EL (cell line): ENCODE results near the gene B3GAT2.
"Not testable (repeated sequence)": the region's sequence is repeated elsewhere in the genome, so short reads cannot be mapped to it uniquely, and the experiment has no call there.

Experiments used
- DNase-seq: peaks from one replicate; pipeline ENCODE4 v3.0.0-alpha.2; 2016

Gene B3GAT2, protein sequence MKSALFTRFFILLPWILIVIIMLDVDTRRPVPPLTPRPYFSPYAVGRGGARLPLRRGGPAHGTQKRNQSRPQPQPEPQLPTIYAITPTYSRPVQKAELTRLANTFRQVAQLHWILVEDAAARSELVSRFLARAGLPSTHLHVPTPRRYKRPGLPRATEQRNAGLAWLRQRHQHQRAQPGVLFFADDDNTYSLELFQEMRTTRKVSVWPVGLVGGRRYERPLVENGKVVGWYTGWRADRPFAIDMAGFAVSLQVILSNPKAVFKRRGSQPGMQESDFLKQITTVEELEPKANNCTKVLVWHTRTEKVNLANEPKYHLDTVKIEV

DNA sequence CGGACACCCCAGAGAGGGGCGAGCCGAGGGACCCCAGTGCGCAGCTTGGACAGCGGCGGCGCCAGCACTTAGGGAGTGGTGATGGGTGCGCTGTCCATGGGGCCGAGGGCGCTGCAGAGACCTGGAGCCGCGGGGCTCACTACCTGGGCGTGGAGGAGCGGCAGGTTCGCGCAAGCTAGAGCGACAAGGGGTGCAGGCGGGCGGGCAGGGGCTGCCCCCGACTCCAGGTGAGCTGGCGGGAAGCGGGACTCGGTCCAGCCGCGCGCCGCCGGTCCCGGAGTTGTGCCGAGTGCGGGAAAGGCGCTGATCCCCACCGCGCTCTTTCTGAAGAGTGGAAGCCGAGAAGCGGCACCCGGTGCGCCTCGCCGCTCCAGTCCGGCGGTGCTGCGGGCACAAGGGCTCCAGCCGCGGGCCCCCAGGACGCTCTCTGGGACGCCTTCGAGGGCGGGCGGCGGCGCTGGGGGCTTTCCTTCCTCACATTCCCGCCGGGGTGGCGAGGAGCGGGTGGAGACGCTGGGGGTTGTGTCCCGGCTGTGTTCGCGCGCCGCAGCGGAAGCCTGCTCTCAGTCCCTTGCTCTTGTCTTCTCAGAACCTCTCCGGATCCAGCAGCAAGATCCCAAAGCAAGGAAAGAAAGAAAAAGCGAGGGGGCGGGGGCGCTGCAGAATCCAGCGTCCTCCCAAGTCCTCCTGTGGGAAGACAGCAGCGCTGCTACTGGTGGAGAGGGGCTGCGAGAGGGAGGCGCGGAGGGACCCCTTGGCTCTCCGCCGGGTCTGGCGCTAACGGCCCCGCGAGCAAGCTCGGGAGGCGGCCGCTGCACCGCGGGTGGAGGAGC, at the start of gene B3GAT2:
B3GAT2 (minus strand) TSS at position 610 of the 833 bp plus-strand sequence. CDS start 631 bp downstream, outside the sequence.
- peak; percentile 14 for DNase-seq

DNA sequence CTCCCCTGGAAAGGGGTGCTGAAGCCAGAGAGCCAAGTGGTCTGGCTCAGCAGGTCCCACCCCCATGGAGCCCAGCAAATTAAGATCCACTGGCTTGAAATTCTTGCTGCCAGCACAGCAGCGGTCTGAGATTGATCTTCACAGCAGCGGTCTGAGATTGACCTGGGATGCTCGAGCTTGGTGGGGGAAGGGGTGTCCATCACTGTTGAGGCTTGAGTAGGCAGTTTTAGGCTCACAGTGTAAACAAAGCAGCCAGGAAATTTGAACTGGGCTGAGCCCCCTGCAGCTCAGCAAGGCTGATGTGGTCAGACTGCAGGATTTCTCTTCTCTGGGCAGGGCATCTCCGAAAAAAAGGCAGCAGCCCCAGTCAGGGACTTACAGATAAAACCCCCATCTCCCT, 41.3 kb upstream of the B3GAT2 start:
- no peak for DNase-seq

DNA sequence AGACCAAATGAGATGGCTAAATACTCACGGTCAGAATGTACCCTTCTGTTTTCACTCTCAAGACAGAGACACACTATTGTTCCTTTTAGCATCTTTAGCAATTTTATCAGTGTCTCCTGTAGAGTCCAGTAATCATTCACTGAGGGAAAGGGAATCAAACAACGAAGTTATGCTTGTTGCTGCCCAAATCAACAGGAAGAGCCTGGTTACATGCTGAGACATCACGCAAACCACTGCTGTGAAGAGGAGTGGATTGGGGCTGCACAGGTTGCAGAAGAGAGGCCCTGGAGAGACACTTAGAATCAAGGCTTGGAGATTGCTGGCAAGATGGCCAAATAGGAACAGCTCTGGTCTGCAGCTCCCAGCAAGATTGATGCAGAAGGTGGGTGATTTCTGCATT, 40.5 kb upstream of the B3GAT2 start:
- DNase-seq, result no peak

DNA sequence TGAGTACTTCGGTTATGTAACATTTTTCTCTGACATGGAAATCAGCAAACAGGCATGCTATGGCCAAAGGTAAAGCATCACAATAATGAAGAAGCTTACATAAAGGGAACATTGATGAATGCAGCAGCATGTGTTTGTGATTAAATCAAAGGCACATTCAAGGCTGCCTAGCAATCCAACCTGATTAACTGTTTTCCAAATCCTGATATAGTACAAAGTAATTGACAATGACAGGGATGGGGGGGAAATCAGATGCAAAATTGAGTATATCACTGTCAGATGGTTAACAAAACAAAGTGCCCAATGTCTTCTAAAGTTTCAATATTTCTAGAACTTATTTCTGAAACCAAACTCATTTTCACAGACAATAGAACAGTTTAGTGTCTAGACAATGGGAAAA, 39.2 kb upstream of the B3GAT2 start:
- DNase-seq, result no peak

DNA sequence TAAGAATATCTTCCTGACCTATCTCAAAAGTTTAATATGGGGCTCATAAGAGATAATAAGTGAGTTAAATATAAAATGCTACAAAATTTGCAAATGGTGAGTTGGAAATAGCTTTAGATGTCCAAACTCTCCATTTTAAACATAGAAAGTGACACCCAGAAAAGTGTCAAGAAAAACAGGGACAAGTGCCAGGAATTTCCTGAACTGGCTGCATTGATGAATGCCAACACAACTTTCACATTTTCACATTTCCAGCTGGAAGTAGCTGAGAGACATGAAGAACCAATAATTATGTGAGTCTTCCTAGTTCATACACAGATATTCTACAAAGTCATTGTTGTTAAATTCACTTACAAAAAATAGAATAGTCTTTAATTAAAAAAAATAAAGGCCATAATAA, 38.6 kb upstream of the B3GAT2 start:
- no peak for DNase-seq

DNA sequence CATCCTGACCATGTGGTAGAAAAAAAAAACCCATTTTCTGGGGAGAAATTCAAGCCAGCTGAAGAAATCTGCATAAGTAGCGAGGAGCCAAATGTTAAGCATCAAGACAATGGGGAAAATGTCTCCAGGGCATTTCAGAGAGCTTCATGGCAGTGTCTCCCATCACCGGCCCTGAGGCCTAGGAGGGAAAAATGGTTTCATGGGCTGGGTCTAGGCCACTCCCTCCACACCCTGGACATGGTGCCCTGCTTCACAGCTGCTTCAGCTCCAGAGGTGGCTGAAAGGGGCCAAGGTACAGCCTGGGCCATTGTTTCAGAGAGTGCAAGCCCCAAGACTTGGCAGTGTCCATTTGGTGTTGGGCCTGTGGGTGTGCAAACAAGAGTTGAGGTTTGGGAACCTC, 34.4 kb upstream of the B3GAT2 start:
- DNase-seq, result no peak

DNA sequence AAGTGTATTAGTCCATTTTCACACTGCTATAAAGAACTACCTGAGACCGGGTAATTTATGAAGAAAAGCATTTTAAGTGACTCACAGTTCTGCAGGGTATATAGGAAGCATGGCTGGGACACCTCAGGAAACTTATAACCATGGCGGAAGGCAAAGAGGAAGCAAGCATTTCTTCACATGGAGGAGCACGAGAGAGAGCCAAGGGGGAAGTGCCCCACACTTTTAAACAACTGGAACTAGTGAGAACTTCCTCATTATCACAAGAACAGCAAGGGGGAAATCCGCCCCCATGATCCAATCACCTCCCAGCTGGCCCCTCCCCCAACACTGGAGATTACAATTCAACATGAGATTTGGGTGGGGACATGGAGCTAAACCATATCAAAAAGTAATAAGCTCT, 28.3 kb upstream of the B3GAT2 start:
- DNase-seq, result no peak

DNA sequence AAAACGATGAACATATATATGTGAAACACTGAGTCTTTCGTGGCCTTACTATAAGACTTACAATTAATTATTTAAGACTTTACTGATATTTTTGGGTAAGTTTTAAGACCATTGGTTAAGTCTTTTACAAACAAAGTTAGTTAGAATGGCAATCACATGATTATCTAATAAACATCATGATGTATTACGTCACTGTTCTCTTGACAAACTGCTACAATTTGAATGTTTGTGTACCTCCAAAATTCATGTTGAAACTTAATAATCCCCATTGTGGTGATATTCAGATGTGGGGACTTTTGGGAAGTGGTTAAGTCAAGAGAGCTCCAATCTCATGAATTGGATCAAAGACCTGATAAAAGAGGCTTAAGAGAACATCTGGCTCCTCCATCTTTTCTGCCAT, 25.9 kb upstream of the B3GAT2 start:
- DNase-seq, result no peak

DNA sequence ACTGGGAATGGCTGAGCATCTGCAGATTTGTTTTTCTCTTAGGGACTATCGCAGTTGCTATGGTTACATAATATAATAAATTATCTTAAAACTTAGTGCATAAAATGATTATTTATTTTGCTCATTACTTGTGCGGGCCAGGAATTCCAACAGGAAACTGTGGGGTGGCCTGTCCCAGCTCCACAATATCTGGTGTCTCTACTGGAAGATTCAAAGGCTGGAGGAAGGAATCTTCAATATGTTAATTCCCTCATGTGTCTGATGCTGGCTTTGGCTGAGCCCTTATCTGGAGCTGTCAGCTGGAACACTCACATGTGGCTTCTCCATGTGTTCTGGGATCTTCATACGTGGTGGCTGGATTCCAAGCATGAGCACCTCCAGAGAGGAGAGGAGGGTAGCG, 23.9 kb upstream of the B3GAT2 start:
- no peak for DNase-seq

DNA sequence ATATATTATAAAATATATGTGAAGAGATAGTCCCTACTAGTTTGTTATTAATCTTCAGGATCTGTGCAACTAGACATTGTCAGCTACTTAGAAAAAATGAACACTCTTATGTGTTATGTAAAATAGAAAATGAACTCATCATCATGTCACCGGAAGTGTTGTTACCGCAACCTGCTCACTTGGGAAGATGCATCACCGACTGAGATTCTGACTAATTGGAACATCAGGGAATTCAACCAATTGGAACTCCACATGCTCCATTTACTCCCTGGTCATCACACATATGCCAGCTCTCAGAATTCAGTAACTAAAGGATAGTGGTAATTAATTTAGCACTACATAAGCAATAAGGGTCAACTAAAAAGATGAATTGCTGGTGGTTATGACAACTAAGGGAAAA, 16.7 kb upstream of the B3GAT2 start:
- peak; percentile 12 for DNase-seq

DNA sequence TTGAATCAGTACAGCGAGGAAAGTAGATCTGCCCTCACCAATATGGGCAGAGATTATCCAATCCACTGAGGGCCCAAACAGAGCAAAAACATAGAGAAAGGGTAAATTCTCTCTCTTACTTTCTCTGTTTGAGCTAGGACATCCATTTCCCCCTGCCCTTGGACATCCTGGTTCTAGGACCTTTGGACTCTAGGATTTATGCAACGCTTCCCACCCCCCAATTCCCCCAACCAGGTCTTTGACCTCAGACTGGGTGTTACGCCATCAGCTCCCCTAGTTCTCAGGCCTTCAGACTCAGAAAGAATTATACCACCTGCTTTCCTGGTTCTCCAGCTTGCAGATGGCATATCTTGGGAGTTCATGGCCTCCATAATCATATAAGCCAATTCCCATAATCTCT, 10.2 kb upstream of the B3GAT2 start:
- DNase-seq, result no peak

DNA sequence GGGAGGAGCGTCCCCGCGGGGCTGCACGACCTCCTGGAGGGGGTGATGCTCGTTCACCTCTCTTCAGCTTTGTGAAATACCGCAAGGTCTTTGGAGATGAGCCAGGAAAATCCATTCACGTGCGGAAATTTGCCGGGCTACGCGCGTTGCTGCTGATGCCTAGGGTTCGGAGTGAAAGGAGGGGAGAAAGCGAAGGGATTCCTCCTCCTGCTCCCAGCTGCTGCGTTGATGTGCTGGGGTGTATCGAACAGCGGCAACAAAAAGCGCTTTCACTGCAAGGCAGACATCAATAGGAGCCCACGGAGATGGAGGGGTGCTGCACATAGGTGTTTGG, 391 bp upstream of the B3GAT2 start:
- DNase-seq, result peak; percentile 7

DNA sequence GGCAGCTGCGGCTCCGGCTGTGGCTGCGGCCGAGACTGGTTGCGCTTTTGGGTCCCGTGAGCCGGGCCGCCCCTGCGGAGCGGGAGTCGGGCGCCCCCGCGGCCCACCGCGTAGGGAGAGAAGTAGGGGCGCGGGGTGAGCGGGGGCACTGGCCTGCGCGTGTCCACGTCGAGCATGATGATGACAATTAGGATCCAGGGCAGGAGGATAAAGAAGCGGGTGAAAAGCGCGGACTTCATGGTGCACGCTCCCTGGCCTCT, 739 bp downstream of the B3GAT2 start:
- DNase-seq, result no peak

DNA sequence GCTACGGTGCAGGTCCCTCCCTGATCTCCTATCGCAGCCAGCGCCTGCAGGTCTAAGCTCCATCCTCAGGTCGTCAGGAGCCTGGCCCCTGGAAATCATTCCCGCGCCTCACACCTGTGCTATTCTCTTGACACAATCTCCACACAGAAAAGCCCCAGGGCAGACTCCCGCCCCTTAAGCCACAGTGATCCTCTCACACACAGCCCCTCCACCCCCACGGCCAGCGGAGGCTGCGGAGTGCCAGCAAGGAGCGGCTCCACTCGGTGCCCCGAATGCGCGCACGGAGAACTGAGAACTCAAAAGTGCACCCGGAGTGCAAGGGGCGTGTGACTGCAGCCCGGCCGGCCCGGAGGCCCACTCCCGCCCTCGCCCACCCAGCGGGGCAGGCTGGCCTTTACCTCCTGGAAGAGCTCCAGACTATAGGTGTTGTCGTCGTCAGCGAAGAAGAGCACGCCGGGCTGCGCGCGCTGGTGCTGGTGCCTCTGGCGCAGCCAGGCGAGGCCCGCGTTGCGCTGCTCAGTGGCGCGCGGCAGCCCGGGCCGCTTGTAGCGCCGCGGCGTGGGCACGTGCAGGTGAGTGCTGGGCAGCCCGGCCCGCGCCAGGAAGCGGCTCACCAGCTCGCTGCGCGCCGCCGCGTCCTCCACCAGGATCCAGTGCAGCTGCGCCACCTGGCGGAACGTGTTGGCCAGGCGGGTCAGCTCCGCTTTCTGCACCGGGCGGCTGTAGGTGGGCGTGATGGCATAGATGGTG, 1.2 kb downstream of the B3GAT2 start:
- peak; percentile 68 for DNase-seq

DNA sequence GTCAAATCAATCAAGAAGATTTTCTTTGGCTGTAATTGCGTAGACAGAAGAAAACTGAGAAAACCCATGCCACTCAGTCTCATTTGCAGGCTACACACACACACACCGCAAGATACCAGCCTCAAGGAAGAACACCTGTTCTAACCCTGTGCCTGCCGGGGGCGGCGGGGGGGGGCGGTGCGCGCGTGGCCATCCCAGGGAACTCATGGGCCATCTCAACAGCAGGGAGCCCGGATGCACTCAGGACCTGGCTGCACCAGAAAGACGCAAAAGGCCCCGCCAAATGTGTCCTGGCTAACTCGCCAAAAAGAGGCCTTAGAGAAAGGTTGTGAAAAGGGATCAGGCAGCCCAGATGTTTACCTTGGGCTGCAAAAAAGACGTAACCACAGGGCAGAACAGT, 2.1 kb downstream of the B3GAT2 start:
- no peak for DNase-seq

DNA sequence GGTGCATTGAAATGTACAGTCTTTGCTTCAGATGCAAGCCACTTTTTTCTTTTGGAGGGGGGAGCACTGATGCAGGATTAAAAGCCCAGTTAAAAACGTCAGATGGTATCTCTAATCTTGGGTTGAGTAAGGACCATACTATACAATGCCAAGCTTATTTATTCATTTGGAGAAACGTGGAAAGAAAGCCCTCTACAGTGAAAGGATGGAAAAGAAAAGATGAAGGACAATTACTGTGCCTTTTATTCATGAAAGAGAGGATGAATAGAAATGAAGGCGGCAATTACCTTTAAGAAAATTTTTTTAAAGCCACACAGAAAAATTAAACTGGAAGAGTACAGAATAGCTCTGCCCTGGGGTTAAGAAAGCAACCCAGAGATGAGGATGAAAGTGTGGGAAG, 2.7 kb downstream of the B3GAT2 start:
- no peak for DNase-seq

DNA sequence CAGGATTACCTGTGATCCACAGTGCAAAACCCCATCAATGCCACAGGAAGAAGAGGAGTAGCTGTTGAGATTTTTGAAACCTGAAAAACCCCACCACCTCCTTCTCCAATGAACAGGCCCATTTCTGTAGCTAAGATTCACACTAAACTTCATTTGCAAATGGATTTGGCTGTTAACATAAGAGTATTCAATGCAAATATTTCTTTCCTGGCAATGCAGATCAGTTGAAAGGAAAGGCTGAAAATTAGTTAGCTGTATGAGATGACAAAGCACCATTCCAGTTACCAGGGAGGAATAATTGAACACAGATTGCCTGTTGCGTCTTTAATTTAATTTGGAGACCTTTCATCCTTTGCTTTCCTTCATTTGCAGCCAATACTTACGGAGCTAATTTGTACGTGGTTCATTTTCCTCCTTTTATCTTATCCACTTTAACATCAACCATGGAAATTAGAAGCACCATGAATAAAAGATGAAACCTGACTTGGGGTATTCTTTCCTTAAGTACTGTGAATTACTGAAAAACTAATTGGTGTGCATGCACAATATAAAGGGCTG, 4.2 kb downstream of the B3GAT2 start:
- no peak for DNase-seq

DNA sequence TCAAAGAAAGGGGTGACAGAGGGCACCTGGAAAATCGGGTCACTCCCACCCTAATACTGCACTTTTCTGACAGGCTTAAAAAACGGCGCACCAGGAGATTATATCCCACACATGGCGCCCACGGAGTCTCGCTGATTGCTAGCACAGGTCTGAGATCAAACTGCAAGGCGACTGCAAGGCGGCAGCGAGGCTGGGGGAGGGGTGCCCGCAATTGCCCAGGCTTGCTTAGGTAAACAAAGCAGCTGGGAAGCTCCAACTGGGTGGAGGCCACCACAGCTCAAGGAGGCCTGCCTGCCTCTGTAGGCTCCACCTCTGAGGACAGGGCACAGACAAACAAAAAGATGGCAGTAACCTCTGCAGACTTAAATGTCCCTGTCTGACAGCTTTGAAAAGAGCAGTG, 12.5 kb downstream of the B3GAT2 start:
- DNase-seq, result not testable (repeated sequence)

DNA sequence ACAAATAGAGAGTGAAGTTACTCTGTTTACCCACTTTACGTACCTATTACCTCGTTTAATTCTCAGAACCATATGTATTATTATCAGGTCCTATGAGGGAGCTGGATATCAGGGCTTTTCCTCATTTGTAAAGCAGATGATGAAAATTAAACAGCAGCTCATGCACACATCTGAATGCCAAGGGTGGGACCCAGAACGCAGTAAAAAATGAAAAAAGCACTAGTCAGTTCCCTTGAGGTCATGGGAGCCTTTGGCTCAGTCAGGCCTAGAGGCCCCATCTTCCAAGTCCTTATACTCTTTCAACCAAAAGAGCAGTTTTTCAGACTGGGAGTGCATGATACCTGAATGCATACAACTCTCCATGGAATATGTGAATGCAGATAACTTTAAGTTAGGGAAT, 23.0 kb downstream of the B3GAT2 start:
- no peak for DNase-seq

DNA sequence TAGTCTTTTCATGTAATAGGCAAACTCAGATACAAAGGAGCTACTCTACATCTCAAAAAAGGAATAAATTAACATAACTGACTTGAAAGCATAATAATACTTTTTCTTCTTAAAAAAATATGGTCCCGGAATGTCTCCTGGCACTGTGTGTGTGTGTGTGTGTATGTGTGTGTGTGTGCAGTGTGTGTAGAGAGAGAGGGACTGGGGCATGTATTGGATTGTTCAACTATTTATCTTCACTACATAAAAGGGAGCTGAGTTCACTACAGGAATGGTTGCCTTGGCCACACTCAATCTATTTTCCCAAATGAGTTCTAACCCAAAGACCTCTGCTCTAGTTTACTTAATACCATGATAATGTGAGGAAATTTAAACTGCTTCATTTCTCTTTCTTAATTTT, 51.1 kb downstream of the B3GAT2 start:
- no peak for DNase-seq

DNA sequence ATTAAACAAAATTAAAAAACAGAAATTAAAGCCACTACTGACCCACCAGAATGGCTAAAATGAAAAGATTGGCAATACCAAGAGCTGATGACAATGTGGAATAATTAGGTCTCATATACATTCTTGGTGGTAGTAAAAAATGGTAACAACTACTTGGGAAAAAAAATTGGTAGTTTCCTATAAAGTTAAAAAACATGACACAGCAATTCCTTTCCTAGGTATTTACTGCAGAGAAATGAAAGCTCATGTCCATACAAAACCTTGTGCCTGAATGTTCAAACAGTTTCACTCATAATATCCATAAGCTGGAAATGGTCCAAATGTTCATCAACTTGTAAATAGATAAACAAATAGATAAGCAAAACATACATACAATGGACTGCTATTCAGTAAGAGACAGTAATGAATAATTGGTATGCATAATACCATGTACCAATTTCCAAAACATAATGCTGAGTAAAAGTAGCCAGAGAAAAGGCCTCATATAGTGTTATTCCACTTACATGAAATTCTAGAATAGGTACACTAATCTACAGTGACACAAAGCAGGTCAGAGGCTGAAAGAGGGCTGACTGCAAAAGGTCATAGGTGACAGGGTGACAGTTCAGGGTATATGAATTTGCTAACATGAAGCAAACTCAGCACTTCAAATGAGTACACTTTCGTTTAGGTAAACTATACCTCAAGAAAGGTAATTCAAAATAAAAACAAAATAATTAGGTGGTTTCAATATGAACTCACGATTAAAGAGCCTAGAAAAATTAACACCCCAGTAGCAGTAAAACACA, 53.0 kb downstream of the B3GAT2 start:
- DNase-seq, result no peak

DNA sequence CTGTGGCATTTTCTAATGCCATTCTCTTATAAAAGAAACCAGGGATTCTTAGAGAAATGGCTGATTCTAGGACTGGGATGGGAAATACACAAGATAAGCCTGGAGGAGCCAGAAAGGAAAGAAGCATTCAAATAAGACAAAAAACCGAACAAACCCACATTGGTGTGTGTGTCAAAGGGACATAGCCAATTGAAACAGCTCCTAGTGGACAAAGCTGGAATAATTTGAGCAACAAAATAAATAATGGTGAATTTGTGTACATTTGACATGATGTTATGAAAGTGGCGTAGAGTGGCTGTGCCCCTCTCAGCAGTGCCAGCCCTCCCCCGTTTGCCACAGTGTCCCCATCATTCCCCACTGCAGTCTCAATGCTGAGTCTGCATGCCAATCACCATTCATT, 55.5 kb downstream of the B3GAT2 start:
- DNase-seq, result no peak

DNA sequence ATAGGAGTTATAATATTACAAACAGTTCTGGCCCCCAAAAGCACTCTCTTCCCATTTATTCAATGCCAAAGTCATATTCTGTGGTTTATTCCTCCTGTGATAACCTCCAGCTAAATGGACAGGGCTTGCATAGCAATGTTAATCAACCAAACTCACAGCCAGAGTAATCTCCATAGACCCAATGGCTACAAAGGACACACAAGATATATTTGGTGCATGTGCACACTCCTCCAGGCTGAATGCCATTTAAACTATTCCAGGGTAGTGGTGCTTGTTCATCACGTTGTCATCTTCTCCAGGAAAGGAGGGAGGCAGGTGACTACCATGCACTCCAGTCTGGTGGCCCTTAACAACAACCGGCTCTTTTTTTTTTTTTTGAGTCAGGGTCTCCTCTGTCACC, 56.8 kb downstream of the B3GAT2 start:
- DNase-seq, result no peak
